ENCODE results near the gene GSC2. TPM values are rescaled to one million over a fixed set of nuclear protein-coding genes. Genes with fewer than 3 reads are reported as not detected.

The GSC2 gene
- total RNA-seq, 5 donors from 2014 or later (not counting 1 experiment from before 2014, with no cell fraction given): not detected

DNA sequence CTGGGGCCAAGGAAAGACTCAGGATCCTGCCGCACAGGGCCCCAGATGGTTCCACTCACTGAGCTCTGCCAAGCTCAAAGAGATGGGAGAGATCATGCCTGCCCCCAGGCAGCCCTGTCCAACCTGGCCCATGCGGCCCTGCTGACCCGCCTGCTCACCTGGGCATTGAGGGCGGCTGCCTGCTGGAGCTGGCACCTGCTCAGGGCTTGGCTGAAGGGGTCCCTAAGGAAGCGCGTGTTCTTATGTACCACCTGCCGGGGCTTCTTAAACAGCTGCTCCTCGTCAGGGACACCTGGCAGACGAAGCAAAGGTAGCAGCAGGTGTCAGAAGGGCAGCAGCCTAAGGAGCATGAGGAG is 11.1 kb downstream of the GSC2 start:
- Histone ChIP-seq H3K4me3 (ENCODE audit: control insufficient read depth in 1 of 2, extremely low read depth in 1 of 2, low read length in 1 of 2) (no peak overlapping the region), H3K9me3 (no peaks in the 10 kb centered on the region), H3K27me3 (replicated peaks in 1 of 2; ENCODE audit: control insufficient read depth in 2 of 2, extremely low read depth in 1 of 2, insufficient read depth in 2 of 2, low read length in 1 of 2) (no peaks in the 10 kb centered on the region), H3K4me1 (ENCODE audit: control insufficient read depth in 1 of 2, extremely low read depth in 1 of 2, insufficient read depth in 2 of 2, low read length in 2 of 2) (peaks cover 3 to 12% of the 10 kb centered on the region in 2 experiments), H3K36me3 (ENCODE audit: control insufficient read depth in 2 of 2, extremely low read depth in 1 of 2, insufficient read depth in 1 of 2, low read length in 1 of 2) (peaks cover 38 to 68% of the 10 kb centered on the region in 2 donors), H3K27ac (ENCODE audit: low read length) (no peak overlapping the region)
- no peak overlapping the region for H3K4me3 Mint-ChIP-seq
- POLR2A ChIA-PET: no interaction called here
- CTCF ChIA-PET: interaction anchor here in 1 of 2 donors (0.6 kb wide), 1 partner anchor 300 kb away, joined by 6 read pairs; no protein-coding TSS in a partner anchor
- H3K27me3 Mint-ChIP-seq: no peaks in the 10 kb centered on the region
- H3K9me3 Mint-ChIP-seq: no peaks in the 10 kb centered on the region
- ATAC-seq (replicated peaks in 1 of 4): no peak
- no peak overlapping the region for H3K27ac Mint-ChIP-seq
- H3K4me1 Mint-ChIP-seq: peaks cover 7 to 19% (median 14%) of the 10 kb centered on the region in 3 donors
- DNase-seq: no peak
- H3K36me3 Mint-ChIP-seq: peaks cover 39% of the 10 kb centered on the region
- WGBS (ENCODE audit: insufficient coverage): 94% methylated on average over 9 of the region's 9 CpGs

GRCh38 chr22:19138217-19139000 is 11.7 kb downstream of the GSC2 start:
- Histone ChIP-seq H3K4me3 (ENCODE audit: control insufficient read depth in 1 of 2, extremely low read depth in 1 of 2, low read length in 1 of 2) (no peak overlapping the region), H3K27me3 (replicated peaks in 1 of 2; ENCODE audit: control insufficient read depth in 2 of 2, extremely low read depth in 1 of 2, insufficient read depth in 2 of 2, low read length in 1 of 2) (no peaks in the 10 kb centered on the region), H3K4me1 (ENCODE audit: control insufficient read depth in 1 of 2, extremely low read depth in 1 of 2, insufficient read depth in 2 of 2, low read length in 2 of 2) (peaks cover 0 to 6% of the 10 kb centered on the region in 2 experiments), H3K9me3 (no peaks in the 10 kb centered on the region), H3K27ac (ENCODE audit: low read length) (no peak overlapping the region), H3K36me3 (ENCODE audit: control insufficient read depth in 2 of 2, extremely low read depth in 1 of 2, insufficient read depth in 1 of 2, low read length in 1 of 2) (peaks cover 38 to 74% of the 10 kb centered on the region in 2 donors)
- Mint-ChIP-seq H3K27me3 (no peaks in the 10 kb centered on the region), H3K27ac (no peak overlapping the region), H3K36me3 (peaks cover 39% of the 10 kb centered on the region), H3K4me3 (no peak overlapping the region), H3K4me1 (peaks cover 1 to 15% (median 8%) of the 10 kb centered on the region in 3 donors), H3K9me3 (no peaks in the 10 kb centered on the region)
- ChIA-PET POLR2A (no interaction called here), CTCF (no interaction called here)
- no peak for ATAC-seq (replicated peaks in 1 of 4)
- 98% methylated on average over 7 of the region's 15 CpGs for WGBS (ENCODE audit: insufficient coverage)
- DNase-seq: no peak

- H3K27me3 Mint-ChIP-seq: no peaks in the 10 kb centered on the region
- ATAC-seq (replicated peaks in 1 of 4): no peak
- H3K36me3 Mint-ChIP-seq: peaks cover 39% of the 10 kb centered on the region
- 98% methylated on average over 10 of the region's 11 CpGs for WGBS (ENCODE audit: insufficient coverage)
- ChIA-PET POLR2A (no interaction called here), CTCF (no interaction called here)
- no peak overlapping the region for H3K4me3 Mint-ChIP-seq
- Histone ChIP-seq H3K27ac (ENCODE audit: low read length) (no peak overlapping the region), H3K36me3 (ENCODE audit: control insufficient read depth in 2 of 2, extremely low read depth in 1 of 2, insufficient read depth in 1 of 2, low read length in 1 of 2) (peaks cover 43 to 80% of the 10 kb centered on the region in 2 donors), H3K4me1 (ENCODE audit: control insufficient read depth in 1 of 2, extremely low read depth in 1 of 2, insufficient read depth in 2 of 2, low read length in 2 of 2) (peaks cover 0 to 2% of the 10 kb centered on the region in 2 experiments), H3K9me3 (no peaks in the 10 kb centered on the region), H3K27me3 (replicated peaks in 1 of 2; ENCODE audit: control insufficient read depth in 2 of 2, extremely low read depth in 1 of 2, insufficient read depth in 2 of 2, low read length in 1 of 2) (no peaks in the 10 kb centered on the region), H3K4me3 (ENCODE audit: control insufficient read depth in 1 of 2, extremely low read depth in 1 of 2, low read length in 1 of 2) (no peak overlapping the region)
- H3K4me1 Mint-ChIP-seq: peaks cover 0 to 9% (median 3%) of the 10 kb centered on the region in 3 donors
- H3K9me3 Mint-ChIP-seq: no peaks in the 10 kb centered on the region
- no peak overlapping the region for H3K27ac Mint-ChIP-seq
- DNase-seq: no peak
These were observed 12.5 kb downstream of the GSC2 start for GRCh38 chr22:19137384-19138216.

GRCh38 chr22:19136915-19137314 is 13.2 kb downstream of the GSC2 start:
- 94% methylated on average over 10 of the region's 10 CpGs for WGBS (ENCODE audit: insufficient coverage)
- DNase-seq: no peak
- Mint-ChIP-seq H3K4me1 (peaks cover 0 to 6% (median 0%) of the 10 kb centered on the region in 3 donors), H3K4me3 (no peak overlapping the region), H3K27me3 (no peaks in the 10 kb centered on the region), H3K27ac (no peak overlapping the region), H3K36me3 (peaks cover 39% of the 10 kb centered on the region), H3K9me3 (no peaks in the 10 kb centered on the region)
- Histone ChIP-seq H3K27me3 (replicated peaks in 1 of 2; ENCODE audit: control insufficient read depth in 2 of 2, extremely low read depth in 1 of 2, insufficient read depth in 2 of 2, low read length in 1 of 2) (no peaks in the 10 kb centered on the region), H3K4me3 (ENCODE audit: control insufficient read depth in 1 of 2, extremely low read depth in 1 of 2, low read length in 1 of 2) (no peak overlapping the region), H3K36me3 (ENCODE audit: control insufficient read depth in 2 of 2, extremely low read depth in 1 of 2, insufficient read depth in 1 of 2, low read length in 1 of 2) (peaks cover 43 to 77% of the 10 kb centered on the region in 2 donors), H3K9me3 (no peaks in the 10 kb centered on the region), H3K4me1 (ENCODE audit: control insufficient read depth in 1 of 2, extremely low read depth in 1 of 2, insufficient read depth in 2 of 2, low read length in 2 of 2) (no peaks in the 10 kb centered on the region), H3K27ac (ENCODE audit: low read length) (no peak overlapping the region)
- CTCF ChIA-PET: no interaction called here
- no peak for ATAC-seq (replicated peaks in 1 of 4)
- POLR2A ChIA-PET: no interaction called here

DNA sequence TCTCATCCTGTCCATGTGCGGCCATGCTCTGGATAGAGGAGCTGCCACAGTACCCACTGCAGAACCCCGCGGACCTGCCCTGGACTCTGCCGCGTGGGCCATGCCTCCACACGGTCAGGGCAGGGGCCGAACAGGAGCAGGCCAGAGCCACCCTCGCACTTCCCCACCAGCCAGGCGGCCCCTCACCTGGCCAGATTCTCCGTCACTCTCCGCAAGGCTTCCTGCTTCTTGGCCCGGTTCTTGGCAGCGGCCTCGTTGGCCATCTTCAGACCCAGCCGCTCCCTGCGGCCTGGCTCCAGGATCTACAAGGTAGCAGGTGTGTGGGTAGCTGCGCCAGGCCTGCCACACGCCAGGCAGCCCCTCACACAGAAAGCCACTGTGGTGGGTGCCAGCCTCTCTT is 15.2 kb downstream of the GSC2 start:
- no peaks in the 10 kb centered on the region for H3K27me3 ChIP-seq (replicated peaks in 1 of 2; ENCODE audit: control insufficient read depth in 2 of 2, extremely low read depth in 1 of 2, insufficient read depth in 2 of 2, low read length in 1 of 2)
- peaks cover 34 to 57% of the 10 kb centered on the region in 2 donors for H3K36me3 ChIP-seq (ENCODE audit: control insufficient read depth in 2 of 2, extremely low read depth in 1 of 2, insufficient read depth in 1 of 2, low read length in 1 of 2)
- Mint-ChIP-seq H3K27me3 (no peaks in the 10 kb centered on the region), H3K4me1 (no peaks in the 10 kb centered on the region), H3K4me3 (no peak overlapping the region), H3K9me3 (no peaks in the 10 kb centered on the region), H3K36me3 (peaks cover 36% of the 10 kb centered on the region), H3K27ac (no peak overlapping the region)
- ChIA-PET POLR2A (no interaction called here), CTCF (no interaction called here)
- no peak overlapping the region for H3K27ac ChIP-seq (ENCODE audit: low read length)
- ATAC-seq (replicated peaks in 1 of 4): no peak
- H3K4me3 ChIP-seq (ENCODE audit: control insufficient read depth in 1 of 2, extremely low read depth in 1 of 2, low read length in 1 of 2): no peak overlapping the region
- H3K9me3 ChIP-seq: no peaks in the 10 kb centered on the region
- no peaks in the 10 kb centered on the region for H3K4me1 ChIP-seq (ENCODE audit: control insufficient read depth in 1 of 2, extremely low read depth in 1 of 2, insufficient read depth in 2 of 2, low read length in 2 of 2)
- WGBS (ENCODE audit: insufficient coverage): 92% methylated on average over 10 of the region's 18 CpGs
- DNase-seq: no peak

DNA sequence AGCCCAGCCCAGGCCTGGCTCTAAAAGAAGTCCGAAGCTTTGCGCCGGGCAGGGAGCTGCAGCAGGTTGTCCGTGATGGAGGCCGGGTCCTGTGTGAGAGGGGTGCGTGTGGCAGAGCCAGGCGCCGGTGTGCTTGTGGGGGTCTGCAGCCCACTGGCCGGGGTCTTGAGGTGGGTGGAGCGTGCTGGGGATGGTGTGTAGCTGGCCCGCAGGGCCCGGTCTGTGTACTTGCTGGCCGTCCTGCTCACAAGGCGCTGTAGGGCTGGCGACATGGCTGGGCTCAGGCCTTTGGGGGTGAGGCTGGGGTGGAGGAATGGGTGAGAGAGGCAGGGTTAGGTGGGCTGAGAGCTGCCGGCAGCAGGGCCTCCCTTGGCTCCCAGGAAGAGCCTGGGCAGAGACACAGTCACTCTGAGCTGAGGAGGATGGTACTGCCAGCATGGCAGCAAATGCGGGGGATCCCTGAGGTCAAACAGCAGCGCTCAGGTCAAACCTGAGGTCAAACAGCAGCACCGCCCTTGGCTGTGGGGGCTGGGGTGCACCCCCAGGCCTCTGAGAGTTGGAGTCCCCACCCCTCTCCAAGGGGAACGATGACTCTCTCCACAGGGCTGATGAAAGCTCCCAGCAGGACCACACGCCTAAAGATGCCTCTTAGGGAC is 15.8 kb downstream of the GSC2 start:
- no peak overlapping the region for H3K27ac ChIP-seq (ENCODE audit: low read length)
- POLR2A ChIA-PET: no interaction called here
- H3K4me1 Mint-ChIP-seq: no peaks in the 10 kb centered on the region
- H3K4me3 Mint-ChIP-seq: no peak overlapping the region
- no peak overlapping the region for H3K4me3 ChIP-seq (ENCODE audit: control insufficient read depth in 1 of 2, extremely low read depth in 1 of 2, low read length in 1 of 2)
- H3K36me3 ChIP-seq (ENCODE audit: control insufficient read depth in 2 of 2, extremely low read depth in 1 of 2, insufficient read depth in 1 of 2, low read length in 1 of 2): peaks cover 31 to 52% of the 10 kb centered on the region in 2 donors
- WGBS (ENCODE audit: insufficient coverage): 89% methylated on average over 19 of the region's 21 CpGs
- H3K27ac Mint-ChIP-seq: no peak overlapping the region
- H3K36me3 Mint-ChIP-seq: peaks cover 30% of the 10 kb centered on the region
- no peaks in the 10 kb centered on the region for H3K9me3 ChIP-seq
- H3K27me3 ChIP-seq (replicated peaks in 1 of 2; ENCODE audit: control insufficient read depth in 2 of 2, extremely low read depth in 1 of 2, insufficient read depth in 2 of 2, low read length in 1 of 2): no peaks in the 10 kb centered on the region
- H3K4me1 ChIP-seq (ENCODE audit: control insufficient read depth in 1 of 2, extremely low read depth in 1 of 2, insufficient read depth in 2 of 2, low read length in 2 of 2): no peaks in the 10 kb centered on the region
- ATAC-seq (replicated peaks in 1 of 4): peak in 1 of 4 experiments; percentile 12
- no peaks in the 10 kb centered on the region for H3K27me3 Mint-ChIP-seq
- CTCF ChIA-PET: interaction anchor here in 1 of 2 donors (0.6 kb wide), 1 partner anchor 352 kb away, joined by 3 read pairs; no protein-coding TSS in a partner anchor
- no peak for DNase-seq
- H3K9me3 Mint-ChIP-seq: no peaks in the 10 kb centered on the region
